KMS-11 (cell line): ENCODE data around the gene KLHL24.
"Not testable (repeated sequence)": the region's sequence is repeated elsewhere in the genome, so short reads cannot be mapped to it uniquely, and the experiment has no call there.

Experiments
- H2AFZ ChIP-seq: fragments of 200-600 bp; sonication (generic); 2 replicates; pipeline ENCODE4 v1.6.1; 2016; ENCODE audit warnings: antibody characterized with exemption, mixed run types, low read depth
- H3K27ac ChIP-seq: fragments of 200-600 bp; sonication (generic); 2 replicates; pipeline ENCODE4 v1.6.1; 2016; ENCODE audit warnings: mild to moderate bottlenecking, mixed run types
- H3K27me3 ChIP-seq: fragments of 200-600 bp; sonication (generic); 2 replicates; pipeline ENCODE4 v1.6.1; 2017; ENCODE audit warnings: mild to moderate bottlenecking, low read depth, mixed run types, moderate library complexity; ENCODE audit not compliant: insufficient read depth
- H3K36me3 ChIP-seq: fragments of 200-600 bp; sonication (generic); 2 replicates; pipeline ENCODE4 v1.6.1; 2017; ENCODE audit warnings: mild to moderate bottlenecking, mixed run types; ENCODE audit not compliant: insufficient read depth
- H3K4me1 ChIP-seq: fragments of 200-600 bp; sonication (generic); 2 replicates; pipeline ENCODE4 v1.6.1; 2016; ENCODE audit warnings: mild to moderate bottlenecking, low read depth, mixed run types; ENCODE audit not compliant: poor library complexity, severe bottlenecking
- H3K4me2 ChIP-seq: fragments of 200-600 bp; sonication (generic); 2 replicates; pipeline ENCODE4 v1.7.0; 2016; ENCODE audit warnings: mild to moderate bottlenecking, mixed run types
- H3K4me3 ChIP-seq: fragments of 200-600 bp; sonication (generic); IDR thresholded peaks from 2 replicates; pipeline ENCODE4 v1.6.1; 2017; ENCODE audit warnings: low read depth, low read length, mixed read lengths; ENCODE audit not compliant: insufficient read depth
- H3K79me2 ChIP-seq: fragments of 200-600 bp; sonication (generic); 2 replicates; pipeline ENCODE4 v1.6.1; 2016; ENCODE audit warnings: low read depth, mixed run types; ENCODE audit not compliant: insufficient read depth
- H3K9ac ChIP-seq: fragments of 200-600 bp; sonication (generic); 2 replicates; pipeline ENCODE4 v1.6.1; 2016; ENCODE audit warnings: mild to moderate bottlenecking, mixed run types
- H4K20me1 ChIP-seq: fragments of 200-600 bp; sonication (generic); 2 replicates; pipeline ENCODE4 v1.6.1; 2016; ENCODE audit warnings: mild to moderate bottlenecking, mixed run types; ENCODE audit not compliant: insufficient read depth
- CTCF ChIP-seq: fragments of 200-600 bp; sonication (generic); conservative IDR thresholded peaks from 2 replicates; pipeline ENCODE4 v1.6.1; 2017; ENCODE audit warnings: low read depth, mild to moderate bottlenecking, antibody characterized with exemption, low read length, moderate library complexity, mixed read lengths

KLHL24 gene

GRCh38 chr3:183591881-183592521 is 43.4 kb upstream of the KLHL24 start:
- no peaks in the 10 kb centered on the region for H3K79me2 ChIP-seq
- no peak overlapping the region for H3K4me3 ChIP-seq
- no peaks in the 10 kb centered on the region for H4K20me1 ChIP-seq
- H3K4me2 ChIP-seq: no peak overlapping the region
- no peaks in the 10 kb centered on the region for H3K4me1 ChIP-seq
- H3K27me3 ChIP-seq: no peaks in the 10 kb centered on the region
- H3K27ac ChIP-seq: no peak overlapping the region
- H2AFZ ChIP-seq: no peak overlapping the region
- TF ChIP-seq CTCF: no peak; the same call in 1 of the 2 replicates
- no peak overlapping the region for H3K9ac ChIP-seq
- no peaks in the 10 kb centered on the region for H3K36me3 ChIP-seq

GRCh38 chr3:183592821-183593220 is 42.6 kb upstream of the KLHL24 start:
- no peaks in the 10 kb centered on the region for H4K20me1 ChIP-seq
- H3K4me2 ChIP-seq: no peak overlapping the region
- H3K4me1 ChIP-seq: no peaks in the 10 kb centered on the region
- H3K9ac ChIP-seq: no peak overlapping the region
- no peaks in the 10 kb centered on the region for H3K27me3 ChIP-seq
- no peak overlapping the region for H2AFZ ChIP-seq
- H3K27ac ChIP-seq: no peak overlapping the region
- H3K4me3 ChIP-seq: no peak overlapping the region
- H3K36me3 ChIP-seq: no peaks in the 10 kb centered on the region
- TF ChIP-seq CTCF: no peak
- no peaks in the 10 kb centered on the region for H3K79me2 ChIP-seq

GRCh38 chr3:183594636-183595035 is 40.8 kb upstream of the KLHL24 start:
- no peak overlapping the region for H3K4me3 ChIP-seq
- no peak overlapping the region for H3K4me2 ChIP-seq
- no peaks in the 10 kb centered on the region for H3K79me2 ChIP-seq
- no peaks in the 10 kb centered on the region for H3K4me1 ChIP-seq
- no peak for TF ChIP-seq CTCF
- no peaks in the 10 kb centered on the region for H3K36me3 ChIP-seq
- no peak overlapping the region for H3K9ac ChIP-seq
- H3K27ac ChIP-seq: no peak overlapping the region
- no peaks in the 10 kb centered on the region for H4K20me1 ChIP-seq
- no peak overlapping the region for H2AFZ ChIP-seq
- no peaks in the 10 kb centered on the region for H3K27me3 ChIP-seq

DNA sequence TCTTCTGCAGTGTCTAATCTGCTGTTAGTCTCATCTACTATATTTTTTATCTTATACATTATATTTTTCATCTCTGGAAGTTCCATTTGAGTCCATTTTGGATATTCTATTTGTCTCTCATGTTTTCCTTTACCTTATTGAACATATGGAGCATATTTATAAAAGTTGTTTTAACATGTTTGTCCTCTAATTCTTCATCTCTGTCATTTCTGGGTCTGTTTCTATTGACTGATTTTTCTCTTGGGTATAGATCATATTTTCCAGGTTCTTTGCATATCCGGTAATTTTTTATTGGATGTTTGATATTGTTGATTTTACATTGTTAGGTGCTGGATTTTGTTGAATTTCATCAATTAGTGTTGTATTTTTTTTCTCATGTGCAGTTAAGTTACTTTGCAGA is 37.5 kb upstream of the KLHL24 start:
- Histone ChIP-seq H3K79me2 (no peaks in the 10 kb centered on the region), H3K4me1 (no peaks in the 10 kb centered on the region), H3K4me3 (no peak overlapping the region), H3K9ac (no peak overlapping the region), H3K27me3 (no peaks in the 10 kb centered on the region), H3K27ac (no peak overlapping the region), H3K36me3 (no peaks in the 10 kb centered on the region), H2AFZ (no peak overlapping the region), H4K20me1 (no peaks in the 10 kb centered on the region), H3K4me2 (no peak overlapping the region)
- no peak for TF ChIP-seq CTCF

- H3K79me2 ChIP-seq, H3K4me3 ChIP-seq, H3K4me1 ChIP-seq, H4K20me1 ChIP-seq, H3K9ac ChIP-seq, H3K27ac ChIP-seq, H2AFZ ChIP-seq, H3K36me3 ChIP-seq, H3K4me2 ChIP-seq, H3K27me3 ChIP-seq: not testable (repeated sequence)
These were observed 24.1 kb upstream of the KLHL24 start for GRCh38 chr3:183611326-183611725.
